Measurements from ENCODE around the gene SHE. TPM values are rescaled to one million over a fixed set of nuclear protein-coding genes. Genes with fewer than 3 reads are reported as not detected.

Gene SHE
- total and polyA plus RNA-seq, 12 donors, result 7.9 to 19.6 (median 13.3) TPM

- ATAC-seq, result no peak
- Histone ChIP-seq H3K4me1 (peaks cover 0 to 42% (median 23%) of the 10 kb centered on the region in 9 donors), H3K27me3 (no peaks in the 10 kb centered on the region), H3K27ac (no peak overlapping the region), H3K36me3 (peaks cover 0 to 50% (median 2%) of the 10 kb centered on the region in 9 donors), H3K4me3 (no peak overlapping the region), H3K9me3 (no peaks in the 10 kb centered on the region)
- DNase-seq, result no peak
- intact Hi-C loops (cut with DNase I), result loop anchor here in 4 of 10 donors (1.0 to 5.0 kb wide), 4 partner anchors 64 to 399 kb away; no protein-coding TSS in a partner anchor
- no peak for TF ChIP-seq CTCF (IDR thresholded peaks at IDR 0.05)
- WGBS, 2 donors, result 65 to 66% methylated on average over 5 of the region's 5 CpGs
Measured at GRCh38 chr1:154478639-154479038, 23.6 kb downstream of the SHE start.

GRCh38 chr1:154478013-154478412, 24.2 kb downstream of the SHE start:
- H3K4me3 ChIP-seq, result no peak overlapping the region
- DNase-seq, result no peak
- TF ChIP-seq CTCF (IDR thresholded peaks at IDR 0.05), result no peak
- H3K9me3 ChIP-seq, result no peaks in the 10 kb centered on the region
- H3K27me3 ChIP-seq, result no peaks in the 10 kb centered on the region
- intact Hi-C loops (cut with DNase I), result loop anchor here in 3 of 10 donors (2.0 to 5.0 kb wide), 3 partner anchors 64 to 399 kb away; no protein-coding TSS in a partner anchor
- H3K36me3 ChIP-seq, result peaks cover 0 to 48% (median 0%) of the 10 kb centered on the region in 9 donors
- peaks cover 0 to 40% (median 23%) of the 10 kb centered on the region in 9 donors for H3K4me1 ChIP-seq
- ATAC-seq, result no peak
- 90% methylated on average over 8 of the region's 8 CpGs for WGBS, 2 donors
- no peak overlapping the region for H3K27ac ChIP-seq

GRCh38 chr1:154476791-154477190, 25.4 kb downstream of the SHE start:
- Histone ChIP-seq H3K27me3 (no peaks in the 10 kb centered on the region), H3K4me3 (no peak overlapping the region), H3K4me1 (peaks cover 0 to 40% (median 23%) of the 10 kb centered on the region in 9 donors), H3K36me3 (peaks cover 0 to 45% (median 0%) of the 10 kb centered on the region in 9 donors), H3K9me3 (no peaks in the 10 kb centered on the region), H3K27ac (no peak overlapping the region)
- WGBS, 2 donors, result 100% methylated on average over 1 of the region's 1 CpG
- intact Hi-C loops (cut with DNase I), result loop anchor here in 2 of 10 donors (5.0 kb wide), 2 partner anchors 66 to 401 kb away; no protein-coding TSS in a partner anchor
- TF ChIP-seq CTCF (IDR thresholded peaks at IDR 0.05), result no peak
- ATAC-seq (no peak), DNase-seq (no peak)

GRCh38 chr1:154474802-154475201, 27.4 kb downstream of the SHE start:
- ATAC-seq (peak in 7 of 8 donors; percentile 29 to 66 (median 53)), DNase-seq (peak in 1 of 2 donors; percentile 49)
- intact Hi-C loops (cut with DNase I), result loop anchor here in 2 of 10 donors (5.0 kb wide), 2 partner anchors 67 to 402 kb away; no protein-coding TSS in a partner anchor

More at GRCh38 chr1:154474802-154475201, 27.4 kb downstream of the SHE start:
- no peak for TF ChIP-seq CTCF (IDR thresholded peaks at IDR 0.05)
- Histone ChIP-seq H3K36me3 (peaks cover 0 to 41% (median 0%) of the 10 kb centered on the region in 9 donors), H3K4me3 (no peak overlapping the region), H3K27me3 (no peaks in the 10 kb centered on the region), H3K4me1 (peaks cover 0 to 23% (median 6%) of the 10 kb centered on the region in 9 donors), H3K27ac (no peak overlapping the region), H3K9me3 (no peaks in the 10 kb centered on the region)
- WGBS, 2 donors, result 54 to 63% methylated on average over 3 of the region's 3 CpGs
